Activated CD4-positive, alpha-beta T cell treated with anti-CD3 and anti-CD28 coated beads, Interleukin-2, amount 10 ng/mL, durations not matched to agents 7 days and 5 days (primary cell): ENCODE results near the gene ST6GALNAC4. TPM values are rescaled to one million over a fixed set of nuclear protein-coding genes. Genes with fewer than 3 reads are reported as not detected.
"Not testable (repeated sequence)": the region's sequence is repeated elsewhere in the genome, so short reads cannot be mapped to it uniquely, and the experiment has no call there.

Experiments used
- CTCF ChIA-PET: fragments of 350-600 bp; sonication (Branson Sonifier 250); formaldehyde crosslinking; loops from one replicate; lab custom pipeline; 2021; ENCODE audit warnings: antibody characterized with exemption; lab: Charles Lee
- POLR2A ChIA-PET: fragments of 350-600 bp; sonication (Branson Sonifier 250); formaldehyde crosslinking; loops from one replicate; lab custom pipeline; 2021; ENCODE audit warnings: antibody characterized with exemption; lab: Charles Lee
- DNase-seq: peaks from one replicate; pipeline ENCODE4 v3.0.0-alpha.2; 2020
- H3K27ac Mint-ChIP-seq: one replicate; pipeline ENCODE4 v1.8.0; 2021; ENCODE audit warnings: mild to moderate bottlenecking, moderate library complexity, mixed read lengths
- H3K27me3 Mint-ChIP-seq: one replicate; pipeline ENCODE4 v1.8.0; 2021; ENCODE audit warnings: mixed read lengths
- H3K36me3 Mint-ChIP-seq: one replicate; pipeline ENCODE4 v1.8.0; 2021; ENCODE audit warnings: low read depth, mixed read lengths
- H3K4me1 Mint-ChIP-seq: one replicate; pipeline ENCODE4 v1.8.0; 2021; ENCODE audit warnings: mixed read lengths
- H3K4me3 Mint-ChIP-seq: one replicate; pipeline ENCODE4 v1.8.0; 2021; ENCODE audit warnings: mild to moderate bottlenecking, moderate library complexity, mixed read lengths
- H3K9me3 Mint-ChIP-seq: one replicate; pipeline ENCODE4 v1.8.0; 2021; ENCODE audit warnings: mixed read lengths
- total RNA-seq, 2 experiments: library from RNA; stranded (reverse); gene quantifications; one replicate each; pipeline ENCODE4 v1.2.3, GENCODE V29; 2021

ST6GALNAC4 gene
- total RNA-seq, 2 experiments from 2014 or later = 16.8 to 22.4 TPM

- Mint-ChIP-seq H3K9me3 (peaks cover 2% of the 10 kb centered on the region), H3K4me1 (peaks cover 15% of the 10 kb centered on the region), H3K4me3 (no peak overlapping the region), H3K27me3 (no peaks in the 10 kb centered on the region), H3K36me3 (peaks cover 62% of the 10 kb centered on the region), H3K27ac (no peak overlapping the region)
- DNase-seq = no peak
- CTCF ChIA-PET = interaction anchor here (0.5 to 1.4 kb wide), 4 partner anchors 18 to 717 kb away, joined by 3 to 6 read pairs (median 4); no protein-coding TSS in a partner anchor
- POLR2A ChIA-PET = no interaction called here
Observed at GRCh38 chr9:127887792-127888191, 29.0 kb downstream of the ST6GALNAC4 start.

- no peaks in the 10 kb centered on the region for H3K27me3 Mint-ChIP-seq
- peaks cover 54% of the 10 kb centered on the region for H3K36me3 Mint-ChIP-seq
Observed at GRCh38 chr9:127886401-127886972, 30.4 kb downstream of the ST6GALNAC4 start.

DNA sequence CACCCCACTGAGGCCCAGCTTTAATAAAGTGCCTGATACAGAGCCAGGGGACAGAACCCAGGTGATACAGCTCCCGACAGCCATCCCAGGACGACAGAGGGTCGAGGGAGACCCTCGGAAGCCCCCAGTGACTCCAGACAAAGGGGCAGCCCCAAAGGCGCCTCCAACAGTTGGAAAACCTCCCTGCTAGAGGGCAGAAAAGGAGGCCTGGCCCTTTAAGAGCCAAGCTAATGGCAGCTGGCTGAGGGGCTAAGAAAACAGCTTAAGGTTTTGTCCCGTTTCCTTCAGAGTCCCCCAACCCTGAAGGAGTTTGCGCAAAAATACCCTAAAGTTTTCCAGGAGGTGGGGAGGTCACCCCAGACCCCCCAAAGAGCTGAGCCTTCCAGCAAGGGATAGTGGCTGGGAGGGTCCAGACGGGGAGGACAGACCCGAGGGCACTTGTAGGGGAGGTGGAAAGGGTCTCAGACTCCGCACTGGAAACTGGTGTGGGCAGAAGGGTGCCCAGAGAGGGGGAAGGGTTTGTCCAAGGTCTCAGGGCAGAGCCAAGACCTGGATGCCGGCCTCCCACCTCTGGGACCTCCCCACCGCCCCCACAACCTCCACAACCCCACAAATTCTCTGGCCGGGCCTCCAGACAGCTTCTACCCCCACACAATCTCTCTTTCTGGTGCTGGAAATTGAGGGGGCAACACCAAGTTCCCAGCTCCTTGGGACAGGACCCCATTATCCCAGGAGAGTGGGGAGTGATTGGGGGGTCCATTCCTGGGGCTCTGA is 31.1 kb downstream of the ST6GALNAC4 start:
- Mint-ChIP-seq H3K4me1 (peaks cover 5% of the 10 kb centered on the region), H3K9me3 (no peaks in the 10 kb centered on the region), H3K4me3 (no peak overlapping the region), H3K27me3 (no peaks in the 10 kb centered on the region), H3K27ac (no peak overlapping the region), H3K36me3 (peaks cover 47% of the 10 kb centered on the region)
- DNase-seq = no peak
- POLR2A ChIA-PET = no interaction called here
- CTCF ChIA-PET = interaction anchor here (0.6 to 1.6 kb wide), 6 partner anchors 9 to 151 kb away, joined by 3 to 11 read pairs (median 3); partner anchors contain the start of gene TOR2A

More at GRCh38 chr9:127886401-127886972, 30.4 kb downstream of the ST6GALNAC4 start:
- Mint-ChIP-seq H3K4me3 (no peak overlapping the region), H3K27ac (no peak overlapping the region), H3K4me1 (peaks cover 7% of the 10 kb centered on the region), H3K9me3 (no peaks in the 10 kb centered on the region)
- ChIA-PET CTCF (interaction anchor here (1.1 to 1.4 kb wide), 2 partner anchors 17 to 34 kb away, joined by 3 to 6 read pairs; no protein-coding TSS in a partner anchor), POLR2A (no interaction called here)
- no peak for DNase-seq

DNA sequence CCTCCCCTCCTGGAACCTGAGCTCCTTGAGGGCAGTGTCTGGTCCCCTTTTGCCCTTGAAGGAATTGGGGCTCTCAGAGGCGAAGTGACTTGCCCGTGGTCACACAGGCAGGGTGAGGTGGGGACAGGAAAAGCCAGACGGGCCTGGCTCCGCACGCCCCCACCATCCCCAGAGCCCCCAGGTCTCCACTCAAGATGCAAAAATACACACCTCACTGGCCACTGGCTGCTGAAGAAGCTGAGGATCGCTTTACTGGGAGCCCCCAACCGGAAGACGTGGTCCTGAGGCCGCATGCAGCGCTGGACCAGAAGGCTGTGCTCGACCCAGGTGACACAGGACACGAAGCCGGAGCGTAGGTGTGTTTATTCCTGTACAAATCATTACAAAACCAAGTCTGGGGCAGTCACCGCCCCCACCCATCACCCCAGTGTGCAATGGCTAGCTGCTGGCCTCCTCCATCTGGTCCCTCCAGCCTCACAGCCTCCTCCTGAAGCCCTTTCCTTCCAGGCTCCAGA is 31.8 kb downstream of the ST6GALNAC4 start:
- H3K27me3 Mint-ChIP-seq = no peaks in the 10 kb centered on the region
- ChIA-PET POLR2A (no interaction called here), CTCF (interaction anchor here (0.7 to 1.6 kb wide), 6 partner anchors 11 to 276 kb away, joined by 3 to 11 read pairs (median 3); partner anchors contain the start of gene TOR2A)
- H3K27ac Mint-ChIP-seq = no peak overlapping the region
- H3K36me3 Mint-ChIP-seq = peaks cover 44% of the 10 kb centered on the region
- no peak overlapping the region for H3K4me3 Mint-ChIP-seq
- H3K4me1 Mint-ChIP-seq = peaks cover 5% of the 10 kb centered on the region
- H3K9me3 Mint-ChIP-seq = no peaks in the 10 kb centered on the region
- DNase-seq = no peak

GRCh38 chr9:127884427-127884911 is 32.4 kb downstream of the ST6GALNAC4 start:
- Mint-ChIP-seq H3K9me3 (no peaks in the 10 kb centered on the region), H3K27me3 (no peaks in the 10 kb centered on the region), H3K36me3 (peaks cover 41% of the 10 kb centered on the region), H3K27ac (no peak overlapping the region), H3K4me1 (peaks cover 5% of the 10 kb centered on the region), H3K4me3 (no peak overlapping the region)
- no peak for DNase-seq
- CTCF ChIA-PET = interaction anchor here (1.1 to 1.6 kb wide), 4 partner anchors 11 to 276 kb away, joined by 3 to 11 read pairs (median 4); partner anchors contain the start of gene TOR2A
- POLR2A ChIA-PET = no interaction called here

GRCh38 chr9:127883959-127884358 is 32.9 kb downstream of the ST6GALNAC4 start:
- Mint-ChIP-seq H3K4me3 (no peak overlapping the region), H3K9me3 (no peaks in the 10 kb centered on the region), H3K27ac (peak overlapping the region; percentile 42), H3K36me3 (peaks cover 41% of the 10 kb centered on the region), H3K27me3 (no peaks in the 10 kb centered on the region), H3K4me1 (peaks cover 5% of the 10 kb centered on the region)
- no peak for DNase-seq
- CTCF ChIA-PET = interaction anchor here (1.1 to 1.6 kb wide), 2 partner anchors 14 to 275 kb away, joined by 3 to 11 read pairs; no protein-coding TSS in a partner anchor
- POLR2A ChIA-PET = no interaction called here

GRCh38 chr9:127881715-127882114 is 35.1 kb downstream of the ST6GALNAC4 start:
- H3K27ac Mint-ChIP-seq, H3K4me1 Mint-ChIP-seq, H3K27me3 Mint-ChIP-seq, H3K9me3 Mint-ChIP-seq, DNase-seq, POLR2A ChIA-PET, H3K4me3 Mint-ChIP-seq: not testable (repeated sequence)
- CTCF ChIA-PET = interaction anchor here (0.9 to 2.6 kb wide), 6 partner anchors 9 to 293 kb away, joined by 3 to 19 read pairs (median 6); partner anchors contain the start of gene TOR2A
- H3K36me3 Mint-ChIP-seq = peaks cover 25% of the 10 kb centered on the region

DNA sequence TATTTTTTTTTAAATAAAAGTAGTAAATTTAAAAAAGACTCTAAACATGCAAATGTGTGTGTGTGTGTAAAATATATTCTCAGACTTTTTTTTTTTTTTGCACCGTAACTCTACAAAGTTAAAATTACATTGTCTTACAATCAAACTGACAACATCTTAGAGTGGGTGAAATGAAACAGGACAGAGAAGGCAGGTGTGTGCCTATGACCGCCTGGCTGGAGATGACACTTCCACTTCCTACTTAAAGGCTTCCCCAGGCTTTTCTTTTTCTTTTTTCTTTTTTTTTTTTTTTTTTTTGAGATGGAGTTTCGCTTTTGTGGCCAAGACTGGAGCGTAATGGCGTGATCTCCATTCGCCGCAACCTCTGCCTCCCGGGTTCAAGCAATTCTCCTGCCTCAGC is 36.7 kb downstream of the ST6GALNAC4 start:
- H3K36me3 Mint-ChIP-seq = peaks cover 18% of the 10 kb centered on the region
- DNase-seq = no peak
- no peak overlapping the region for H3K4me3 Mint-ChIP-seq
- H3K9me3 Mint-ChIP-seq = no peaks in the 10 kb centered on the region
- peaks cover 4% of the 10 kb centered on the region for H3K27me3 Mint-ChIP-seq
- no peak overlapping the region for H3K27ac Mint-ChIP-seq
- CTCF ChIA-PET = interaction anchor here (0.7 kb wide), 1 partner anchor 45 kb away, joined by 5 read pairs; no protein-coding TSS in a partner anchor
- peaks cover 5% of the 10 kb centered on the region for H3K4me1 Mint-ChIP-seq
- POLR2A ChIA-PET = no interaction called here

GRCh38 chr9:127878652-127879390 is 38.0 kb downstream of the ST6GALNAC4 start:
- Mint-ChIP-seq H3K4me1 (peaks cover 3% of the 10 kb centered on the region), H3K27me3 (peaks cover 4% of the 10 kb centered on the region), H3K9me3 (no peaks in the 10 kb centered on the region), H3K4me3 (no peak overlapping the region), H3K36me3 (peaks cover 5% of the 10 kb centered on the region), H3K27ac (no peak overlapping the region)
- POLR2A ChIA-PET = no interaction called here
- DNase-seq = no peak
- CTCF ChIA-PET = interaction anchor here (0.5 to 0.9 kb wide), 3 partner anchors 17 to 348 kb away, joined by 3 to 7 read pairs (median 3); partner anchors contain the start of gene TOR2A

DNA sequence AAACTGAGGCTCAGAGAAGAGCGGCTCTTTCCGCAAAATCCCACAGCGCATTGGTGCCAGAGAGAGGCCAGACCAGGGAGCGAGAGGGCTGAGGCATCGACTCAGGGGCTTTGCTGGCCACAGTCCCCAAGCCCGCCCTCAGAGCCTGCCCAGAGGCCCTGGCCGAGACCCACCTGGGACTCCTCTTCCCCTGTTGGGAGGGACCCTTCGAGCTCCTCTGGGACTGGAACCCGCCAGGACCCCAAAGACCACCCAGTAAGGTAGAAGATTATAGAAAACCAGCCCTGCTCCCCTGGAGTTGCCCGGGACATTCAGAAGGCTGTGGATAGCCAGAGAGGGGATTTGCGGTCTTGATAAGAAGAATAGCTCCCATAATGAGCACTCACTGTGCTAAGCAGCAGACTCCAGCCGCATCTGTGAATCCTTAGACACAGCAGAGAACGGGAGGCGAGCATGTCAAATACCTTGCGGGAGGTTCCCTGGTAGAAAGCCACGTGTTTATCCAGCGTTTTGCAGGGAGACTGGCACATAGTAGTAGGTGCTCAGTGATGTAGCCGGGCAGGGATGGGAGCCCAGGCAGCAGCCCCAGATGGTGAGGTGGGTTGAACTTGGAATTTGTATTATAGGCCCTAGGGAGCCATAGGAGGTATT is 38.7 kb downstream of the ST6GALNAC4 start:
- ChIA-PET POLR2A (no interaction called here), CTCF (interaction anchor here (0.8 to 0.9 kb wide), 3 partner anchors 18 to 143 kb away, joined by 3 to 4 read pairs (median 3); partner anchors contain the start of gene TOR2A)
- peaks cover 4% of the 10 kb centered on the region for H3K36me3 Mint-ChIP-seq
- no peak for DNase-seq
- peaks cover 4% of the 10 kb centered on the region for H3K27me3 Mint-ChIP-seq
- no peaks in the 10 kb centered on the region for H3K9me3 Mint-ChIP-seq
- H3K4me1 Mint-ChIP-seq = peaks cover 3% of the 10 kb centered on the region
- H3K4me3 Mint-ChIP-seq = no peak overlapping the region
- H3K27ac Mint-ChIP-seq = no peak overlapping the region

- Mint-ChIP-seq H3K27me3 (peaks cover 4% of the 10 kb centered on the region), H3K36me3 (peaks cover 4% of the 10 kb centered on the region), H3K4me1 (peaks cover 3% of the 10 kb centered on the region), H3K27ac (no peak within 1 kb of the TSS), H3K9me3 (no peaks in the 10 kb centered on the region), H3K4me3 (no peak within 1 kb of the TSS)
- CTCF ChIA-PET = interaction anchor here (0.8 kb wide), 2 partner anchors 56 to 143 kb away, joined by 3 to 4 read pairs; partner anchors contain the start of gene TOR2A
- no peak for DNase-seq
- POLR2A ChIA-PET = no interaction called here
Observed at GRCh38 chr9:127877566-127877998, 39.3 kb downstream of the ST6GALNAC4 start, which contains the start of gene AK1. AK1 (minus strand) TSS chr9:127877675; CDS start chr9:127874617, 3,058 bp downstream.
